ENCODE results near the gene S100B. TPM values are rescaled to one million over a fixed set of nuclear protein-coding genes. Genes with fewer than 3 reads are reported as not detected.
A peak's percentile ranks its signal among the peaks of the same experiment; 100 is the strongest.

S100B gene
- total RNA-seq, 2 donors from 2014 or later = 4.5 to 5.8 TPM

GRCh38 chr21:46562472-46562871, 42.4 kb downstream of the S100B start:
- peaks cover 0 to 15% of the 10 kb centered on the region in 2 donors for H3K4me1 ChIP-seq

GRCh38 chr21:46561445-46562090, 43.3 kb downstream of the S100B start:
- H3K4me1 ChIP-seq = peaks cover 0 to 15% of the 10 kb centered on the region in 2 donors
- no peak overlapping the region for H3K4me3 ChIP-seq
- H3K27me3 ChIP-seq = no peaks in the 10 kb centered on the region
- H3K36me3 ChIP-seq = peaks cover 85% of the 10 kb centered on the region
- H3K9me3 ChIP-seq = no peaks in the 10 kb centered on the region
- TF ChIP-seq CTCF (IDR thresholded peaks at IDR 0.05) = no peak
- no peak for DNase-seq (ENCODE audit: low spot score)
- no peak overlapping the region for H3K27ac ChIP-seq

More at GRCh38 chr21:46562472-46562871, 42.4 kb downstream of the S100B start:
- Histone ChIP-seq H3K4me3 (no peak overlapping the region), H3K9me3 (no peaks in the 10 kb centered on the region), H3K36me3 (peaks cover 87% of the 10 kb centered on the region), H3K27me3 (no peaks in the 10 kb centered on the region), H3K27ac (no peak overlapping the region)
- TF ChIP-seq CTCF (IDR thresholded peaks at IDR 0.05) = no peak
- DNase-seq (ENCODE audit: low spot score) = peak; percentile 40

GRCh38 chr21:46560568-46561444, 44.1 kb downstream of the S100B start:
- Histone ChIP-seq H3K9me3 (no peaks in the 10 kb centered on the region), H3K27me3 (no peaks in the 10 kb centered on the region), H3K27ac (no peak overlapping the region), H3K4me3 (no peak overlapping the region), H3K36me3 (peaks cover 77% of the 10 kb centered on the region), H3K4me1 (peaks cover 0 to 12% of the 10 kb centered on the region in 2 donors)
- DNase-seq (ENCODE audit: low spot score) = peak; percentile 57
- TF ChIP-seq CTCF (IDR thresholded peaks at IDR 0.05) = no peak

GRCh38 chr21:46559291-46559983, 45.4 kb downstream of the S100B start:
- Histone ChIP-seq H3K36me3 (peaks cover 75% of the 10 kb centered on the region), H3K27ac (peak overlapping the region; percentile 28 to 30), H3K4me3 (no peak overlapping the region)

More at GRCh38 chr21:46559291-46559983, 45.4 kb downstream of the S100B start:
- Histone ChIP-seq H3K4me1 (peaks cover 0 to 18% of the 10 kb centered on the region in 2 donors), H3K27me3 (no peaks in the 10 kb centered on the region), H3K9me3 (no peaks in the 10 kb centered on the region)
- DNase-seq (ENCODE audit: low spot score) = peak; percentile 54
- no peak for TF ChIP-seq CTCF (IDR thresholded peaks at IDR 0.05)
